GM12878 (cell line): Measurements from ENCODE around the gene SNAP47. TPM values are rescaled to one million over a fixed set of nuclear protein-coding genes. Genes with fewer than 3 reads are reported as not detected.

Source experiments
- ATAC-seq: fragments of 200-7000 bp; cut with Tn5 transposase; 3 replicates; pipeline ENCODE4 v1.9.1; 2020; ENCODE audit warnings: mild to moderate bottlenecking, moderate library complexity
- BruUV-seq: library from RNA; stranded (reverse); fragments of 400-500 nt; replicated peaks from 2 replicates; lab custom pipeline; 2021; lab: Mats Ljungman, UMichigan
- CTCF ChIA-PET: fragments of 300-600 bp; sonication (Branson Sonifier 250); formaldehyde crosslinking; extraction: SDS; loops from one replicate; lab custom pipeline; 2021; ENCODE audit warnings: inconsistent platforms; lab: Yijun Ruan, JAX
- POLR2A ChIA-PET: fragments of 350-600 bp; formaldehyde crosslinking; extraction: SDS; loops from one replicate; lab custom pipeline; 2021; ENCODE audit warnings: inconsistent platforms; lab: Charles Lee
- RAD21 ChIA-PET: fragments of 300-600 bp; sonication (Branson Sonifier 250); formaldehyde crosslinking; loops from one replicate; lab custom pipeline; 2023; ENCODE audit warnings: antibody characterized with exemption; ENCODE audit not compliant: unreplicated experiment; lab: Charles Lee
- SMC1A ChIA-PET: fragments of 300-600 bp; sonication (Branson Sonifier 250); formaldehyde crosslinking; loops from one replicate; lab custom pipeline; 2023; ENCODE audit not compliant: unreplicated experiment, uncharacterized antibody; lab: Charles Lee
- DNase-seq: peaks from one replicate; pipeline ENCODE4 v3.0.0-alpha.2; 2011; ENCODE audit warnings: low read depth, low spot score
- FAIRE-seq: peaks from 3 replicates; lab custom pipeline; 2011; peaks lifted over from hg19 to GRCh38; lab: Jason Lieb, UNC
- H2AFZ ChIP-seq: 2 replicates; pipeline ENCODE4 v1.6.0; 2011; ENCODE audit warnings: low read depth, low read length, control low read depth; ENCODE audit not compliant: control insufficient read depth
- H3K27ac ChIP-seq: 2 replicates; pipeline ENCODE4 v1.5.1; 2011; ENCODE audit warnings: control low read depth; ENCODE audit not compliant: control insufficient read depth, insufficient read depth
- H3K27me3 ChIP-seq, 2 experiments: replicated peaks in 1 of 2; 2 replicates each; pipeline versions ENCODE4 v1.6.0 to v1.6.1; 2011; ENCODE audit warnings: low read length in 1 of 2; ENCODE audit not compliant: control insufficient read depth in 2 of 2, insufficient read depth in 2 of 2
- H3K36me3 ChIP-seq, 2 experiments: 2 replicates each; pipeline ENCODE4 v1.5.1; 2011; ENCODE audit warnings: low read length in 1 of 2; ENCODE audit not compliant: control insufficient read depth in 2 of 2, insufficient read depth in 2 of 2
- H3K4me1 ChIP-seq: 2 replicates; pipeline ENCODE4 v1.6.1; 2011; ENCODE audit warnings: mild to moderate bottlenecking, low read length, moderate library complexity, mixed read lengths; ENCODE audit not compliant: control insufficient read depth, insufficient read depth
- H3K4me2 ChIP-seq: 2 replicates; pipeline ENCODE4 v1.6.0; 2011; ENCODE audit warnings: control low read depth; ENCODE audit not compliant: control insufficient read depth, insufficient read depth
- H3K4me3 ChIP-seq: fragments of 200-600 bp; sonication (generic); 2 replicates; pipeline ENCODE4 v1.5.1; 2016
- H3K79me2 ChIP-seq: 2 replicates; pipeline ENCODE4 v1.6.0; 2011; ENCODE audit warnings: low read length; ENCODE audit not compliant: control insufficient read depth, insufficient read depth
- H3K9ac ChIP-seq: 2 replicates; pipeline ENCODE4 v1.8.0; 2011; ENCODE audit warnings: low read length, control low read depth, mixed read lengths; ENCODE audit not compliant: control insufficient read depth, insufficient read depth
- H3K9me3 ChIP-seq: replicated peaks from 3 replicates; pipeline ENCODE4 v1.5.1; 2011; ENCODE audit warnings: mild to moderate bottlenecking, low read length; ENCODE audit not compliant: control insufficient read depth, insufficient read depth
- H4K20me1 ChIP-seq: 2 replicates; pipeline ENCODE4 v1.6.0; 2011; ENCODE audit not compliant: control insufficient read depth, insufficient read depth
- ATF7 ChIP-seq: fragments of 450-650 bp; IDR thresholded peaks from 2 replicates; pipeline ENCODE4 v1.6.1; 2016; ENCODE audit warnings: low read depth, mild to moderate bottlenecking
- BMI1 ChIP-seq: fragments of 450-650 bp; IDR thresholded peaks from 2 replicates; pipeline ENCODE4 v1.6.1; 2016; ENCODE audit warnings: mild to moderate bottlenecking, moderate library complexity, borderline replicate concordance
- EGR1 ChIP-seq, 2 experiments: IDR thresholded peaks; 1 replicate in 1 of 2; 2 replicates in 1 of 2; pipeline ENCODE4 v1.6.1; 2011 to 2012; ENCODE audit warnings: low read depth in 2 of 2, low read length in 2 of 2, borderline replicate concordance in 1 of 2, mild to moderate bottlenecking in 1 of 2, moderate library complexity in 1 of 2
- ESRRA ChIP-seq: IDR thresholded peaks from 2 replicates; pipeline ENCODE4 v1.6.1; 2012; ENCODE audit warnings: mild to moderate bottlenecking, low read length, improper control_type of control experiment
- FOXM1 ChIP-seq: IDR thresholded peaks from 2 replicates; pipeline ENCODE4 v1.6.1; 2012; ENCODE audit warnings: low read depth, mild to moderate bottlenecking, inconsistent platforms, low read length, moderate library complexity
- KDM1A ChIP-seq: fragments of 200-600 bp; sonication (generic); IDR thresholded peaks from 2 replicates; pipeline ENCODE4 v1.6.1; 2016; ENCODE audit warnings: borderline replicate concordance
- MEF2B ChIP-seq: fragments of 450-650 bp; IDR thresholded peaks from 2 replicates; pipeline ENCODE4 v1.6.1; 2018; ENCODE audit warnings: mild to moderate bottlenecking, moderate library complexity; ENCODE audit not compliant: partially characterized antibody, poor library complexity, severe bottlenecking
- NFYA ChIP-seq: IDR thresholded peaks from 2 replicates; pipeline ENCODE4 v1.6.1; 2011; ENCODE audit warnings: low read depth, mild to moderate bottlenecking, low read length, improper control_type of control experiment, borderline replicate concordance
- RFX5 ChIP-seq: IDR thresholded peaks from 2 replicates; pipeline ENCODE4 v1.6.1; 2011; ENCODE audit warnings: low read depth, low read length, improper control_type of control experiment
- WGBS: methylation state at CpG from one replicate; pipeline ENCODE4 v1.1.6; 2016; ENCODE audit warnings: low lambda C conversion rate; ENCODE audit not compliant: insufficient replicate concordance, insufficient coverage; ENCODE audit errors: missing lambda C conversion rate; 5-methylcytosine and 5-hydroxymethylcytosine counted together
- in situ Hi-C: fragments of 300-500 bp; cut with MboI; formaldehyde crosslinking; loops from 9 replicates; pipeline ENCODE4 v1.14.3; 2018; ENCODE audit warnings: mixed read lengths
- intact Hi-C: fragments of 100-400 bp; cut with micrococcal nuclease; formaldehyde crosslinking; loops from one replicate; pipeline ENCODE4 v1.14.2; 2022; ENCODE audit not compliant: unreplicated experiment
- polyA plus RNA-seq, 11 experiments: library from polyadenylated mRNA; depleted of rRNA in 4 of 11; unstranded in 6 of 11; stranded (reverse) in 5 of 11; fragments of >200 nt; fragmentation: Nextera tagmentation in 4 of 11; fragmentation: Illumina TruSeq in 1 of 11; extraction: Ambion mirVana in 4 of 11; extraction: Trizol in 1 of 11; gene quantifications; 1 replicate in 1 of 11; 2 replicates in 10 of 11; pipeline versions ENCODE4 v1.2.1 to v1.2.3, GENCODE V29; 2011 to 2016; ENCODE audit warnings: inconsistent platforms in 2 of 11, missing spikeins in 2 of 11, low read depth in 1 of 11
- total RNA-seq, 4 experiments: library from RNA; depleted of rRNA in 3 of 4; stranded (reverse); fragments of >200 nt in 3 of 4; fragmentation: Illumina TruSeq in 1 of 4; extraction: Trizol in 1 of 4; gene quantifications; 2 replicates each; pipeline versions ENCODE4 v1.2.1 to v1.2.3, GENCODE V29; 2013 to 2021
- TF ChIP-seq, protein P1 (sequence below): fragments of 450-650 bp; conservative IDR thresholded peaks from 2 replicates; pipeline ENCODE4 v1.6.1; 2017; ENCODE audit warnings: mild to moderate bottlenecking, moderate library complexity
- TF ChIP-seq, protein P2 (sequence below): fragments of 450-650 bp; IDR thresholded peaks from 2 replicates; pipeline ENCODE4 v1.6.1; 2017; ENCODE audit warnings: mild to moderate bottlenecking, low read depth, inconsistent platforms; ENCODE audit not compliant: poor library complexity, severe bottlenecking

SNAP47 gene
- total and polyA plus RNA-seq, 10 of the 15 experiments (the other 5 are each of a cell fraction or from before 2014, with no cell fraction given): 1.3 to 39.6 (median 25.2) TPM

DNA sequence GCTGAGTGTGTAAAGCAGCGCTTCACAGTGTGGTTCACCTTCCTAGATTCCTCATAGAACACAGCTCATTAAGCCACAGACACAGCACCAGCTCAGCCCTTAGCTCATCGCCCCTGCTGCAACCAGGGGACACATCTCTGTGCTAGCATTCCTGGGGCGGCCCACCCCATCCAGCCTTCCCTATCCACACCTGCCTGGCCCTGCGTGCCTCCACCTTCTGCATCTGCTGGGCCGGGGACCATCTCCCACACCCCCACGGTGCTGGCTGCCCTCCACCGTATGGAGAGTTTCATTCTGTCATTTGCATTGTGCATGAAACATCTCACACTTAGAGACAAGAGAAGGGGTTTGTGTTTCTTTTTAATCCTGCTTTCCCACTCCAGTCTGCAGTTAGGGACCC is 44.5 kb downstream of the SNAP47 start:
- in situ Hi-C loops (no loop called here), intact Hi-C loops (loop anchor here (10.0 kb wide), 1 partner anchor 45 kb away; the partner anchor contains the start of genes JMJD4 and SNAP47)
- no peaks in the 10 kb centered on the region for H3K27me3 ChIP-seq
- SMC1A ChIA-PET: no interaction called here
- CTCF ChIA-PET: interaction anchor here (1.3 kb wide), 1 partner anchor 174 kb away, joined by 3 read pairs; no protein-coding TSS in a partner anchor
- no peaks in the 10 kb centered on the region for H4K20me1 ChIP-seq
- ATAC-seq (no peak), FAIRE-seq (no peak), DNase-seq (no peak)
- H3K9ac ChIP-seq: no peak overlapping the region
- TF ChIP-seq RFX5 (no peak), NFYA (no peak)
- H3K4me2 ChIP-seq: no peak overlapping the region
- no peak overlapping the region for H3K4me3 ChIP-seq
- POLR2A ChIA-PET: no interaction called here
- no TSS peak for BruUV-seq
- no peaks in the 10 kb centered on the region for H3K79me2 ChIP-seq
- H3K27ac ChIP-seq: no peak overlapping the region
- no peaks in the 10 kb centered on the region for H3K9me3 ChIP-seq
- H3K36me3 ChIP-seq: peaks cover 4 to 11% of the 10 kb centered on the region in 2 experiments; a peak in 3 of 4 replicates
- no peaks in the 10 kb centered on the region for H3K4me1 ChIP-seq
- RAD21 ChIA-PET: no interaction called here
- 92% methylated on average over 7 of the region's 7 CpGs for WGBS
- no peak overlapping the region for H2AFZ ChIP-seq

DNA sequence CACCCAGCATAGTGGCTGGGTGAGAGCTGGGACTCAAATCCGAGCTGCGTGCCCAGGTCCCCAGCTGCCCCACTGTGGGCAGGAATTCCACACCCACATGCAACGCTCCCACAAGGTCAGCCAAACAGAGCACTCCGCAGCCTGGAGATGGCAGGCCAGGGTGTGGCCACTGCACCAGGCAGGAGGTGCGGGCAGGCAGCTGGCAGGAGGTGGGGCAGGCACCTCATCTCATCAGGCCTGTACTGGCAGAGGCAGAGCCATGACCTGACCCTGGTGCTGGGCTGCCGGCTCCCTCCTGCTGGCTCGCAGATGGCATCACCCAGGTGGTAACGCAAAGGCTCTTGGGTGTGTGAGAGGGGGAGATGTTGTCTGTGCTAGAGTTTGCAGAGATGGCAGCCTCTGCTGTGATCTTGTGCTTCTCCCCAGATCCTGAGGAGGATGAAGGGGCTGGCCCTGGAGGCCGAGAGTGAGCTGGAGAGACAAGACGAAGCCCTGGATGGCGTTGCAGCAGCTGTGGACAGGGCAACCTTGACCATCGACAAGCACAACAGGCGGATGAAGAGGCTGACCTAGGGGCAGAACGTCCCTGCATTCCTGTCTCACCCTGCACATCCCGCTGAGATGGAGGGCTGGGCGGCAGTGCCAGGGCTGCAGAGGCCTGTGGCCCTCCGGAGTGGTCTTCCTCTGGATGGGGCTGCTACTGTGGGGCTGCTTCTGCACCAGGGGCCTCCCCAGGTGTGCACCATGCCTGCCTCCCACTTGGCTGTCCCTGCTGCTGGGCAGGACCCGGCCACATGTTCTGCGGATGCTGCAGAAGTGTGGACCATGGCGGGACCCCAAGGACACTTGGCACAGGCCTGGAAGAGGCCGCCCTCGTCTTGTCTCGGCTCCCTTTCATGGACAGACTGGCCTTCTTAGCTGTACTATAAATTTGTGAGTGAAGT is 45.1 kb downstream of the SNAP47 start:
- 94% methylated on average over 23 of the region's 23 CpGs for WGBS
- DNase-seq: no peak
- no peak for TF ChIP-seq EGR1 (IDR thresholded peaks at IDR 0.05; ENCODE audit: borderline replicate concordance in 1 of 2, low read depth in 2 of 2, low read length in 2 of 2)
- TF ChIP-seq BMI1: no peak
- TF ChIP-seq, protein P1, sequence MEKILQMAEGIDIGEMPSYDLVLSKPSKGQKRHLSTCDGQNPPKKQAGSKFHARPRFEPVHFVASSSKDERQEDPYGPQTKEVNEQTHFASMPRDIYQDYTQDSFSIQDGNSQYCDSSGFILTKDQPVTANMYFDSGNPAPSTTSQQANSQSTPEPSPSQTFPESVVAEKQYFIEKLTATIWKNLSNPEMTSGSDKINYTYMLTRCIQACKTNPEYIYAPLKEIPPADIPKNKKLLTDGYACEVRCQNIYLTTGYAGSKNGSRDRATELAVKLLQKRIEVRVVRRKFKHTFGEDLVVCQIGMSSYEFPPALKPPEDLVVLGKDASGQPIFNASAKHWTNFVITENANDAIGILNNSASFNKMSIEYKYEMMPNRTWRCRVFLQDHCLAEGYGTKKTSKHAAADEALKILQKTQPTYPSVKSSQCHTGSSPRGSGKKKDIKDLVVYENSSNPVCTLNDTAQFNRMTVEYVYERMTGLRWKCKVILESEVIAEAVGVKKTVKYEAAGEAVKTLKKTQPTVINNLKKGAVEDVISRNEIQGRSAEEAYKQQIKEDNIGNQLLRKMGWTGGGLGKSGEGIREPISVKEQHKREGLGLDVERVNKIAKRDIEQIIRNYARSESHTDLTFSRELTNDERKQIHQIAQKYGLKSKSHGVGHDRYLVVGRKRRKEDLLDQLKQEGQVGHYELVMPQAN: no peak
- TF ChIP-seq, protein P2, sequence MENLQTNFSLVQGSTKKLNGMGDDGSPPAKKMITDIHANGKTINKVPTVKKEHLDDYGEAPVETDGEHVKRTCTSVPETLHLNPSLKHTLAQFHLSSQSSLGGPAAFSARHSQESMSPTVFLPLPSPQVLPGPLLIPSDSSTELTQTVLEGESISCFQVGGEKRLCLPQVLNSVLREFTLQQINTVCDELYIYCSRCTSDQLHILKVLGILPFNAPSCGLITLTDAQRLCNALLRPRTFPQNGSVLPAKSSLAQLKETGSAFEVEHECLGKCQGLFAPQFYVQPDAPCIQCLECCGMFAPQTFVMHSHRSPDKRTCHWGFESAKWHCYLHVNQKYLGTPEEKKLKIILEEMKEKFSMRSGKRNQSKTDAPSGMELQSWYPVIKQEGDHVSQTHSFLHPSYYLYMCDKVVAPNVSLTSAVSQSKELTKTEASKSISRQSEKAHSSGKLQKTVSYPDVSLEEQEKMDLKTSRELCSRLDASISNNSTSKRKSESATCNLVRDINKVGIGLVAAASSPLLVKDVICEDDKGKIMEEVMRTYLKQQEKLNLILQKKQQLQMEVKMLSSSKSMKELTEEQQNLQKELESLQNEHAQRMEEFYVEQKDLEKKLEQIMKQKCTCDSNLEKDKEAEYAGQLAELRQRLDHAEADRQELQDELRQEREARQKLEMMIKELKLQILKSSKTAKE: no peak
- TF ChIP-seq ESRRA: no peak
- TF ChIP-seq MEF2B: no peak
- no peak for TF ChIP-seq ATF7
- TF ChIP-seq FOXM1: no peak
- TF ChIP-seq KDM1A: no peak

More for the DNA sequence above, 45.1 kb downstream of the SNAP47 start:
- intact Hi-C loops (loop anchor here (10.0 kb wide), 1 partner anchor 46 kb away; the partner anchor contains the start of genes JMJD4 and SNAP47), in situ Hi-C loops (no loop called here)
- Histone ChIP-seq H3K27me3 (no peaks in the 10 kb centered on the region), H2AFZ (no peak overlapping the region), H3K9me3 (no peaks in the 10 kb centered on the region), H3K4me3 (no peak overlapping the region), H3K4me2 (no peak overlapping the region), H3K79me2 (no peaks in the 10 kb centered on the region), H4K20me1 (no peaks in the 10 kb centered on the region), H3K27ac (no peak overlapping the region), H3K9ac (no peak overlapping the region), H3K4me1 (no peaks in the 10 kb centered on the region; the same call in 1 of the 2 replicates), H3K36me3 (peaks cover 4 to 11% of the 10 kb centered on the region in 2 experiments; a peak in 3 of 4 replicates)
- ChIA-PET CTCF (interaction anchor here (1.3 kb wide), 1 partner anchor 173 kb away, joined by 3 read pairs; no protein-coding TSS in a partner anchor), RAD21 (no interaction called here), SMC1A (no interaction called here), POLR2A (no interaction called here)
- no TSS peak for BruUV-seq
- FAIRE-seq (no peak), ATAC-seq (no peak)
